SK-N-MC (cell line): Measurements from ENCODE around the gene CDK17.
"Not testable (repeated sequence)": the region's sequence is repeated elsewhere in the genome, so short reads cannot be mapped to it uniquely, and the experiment has no call there.

Experiments used
- DNase-seq: peaks from one replicate; pipeline ENCODE4 v3.0.0-alpha.2; 2011; ENCODE audit warnings: low read depth, low spot score
- H3K27ac ChIP-seq: fragments of 200-600 bp; sonication (generic); 2 replicates; pipeline ENCODE4 v1.5.1; 2016; ENCODE audit warnings: mixed run types
- H3K36me3 ChIP-seq: fragments of 200-600 bp; sonication (generic); 2 replicates; pipeline ENCODE4 v1.6.1; 2017; ENCODE audit warnings: antibody characterized with exemption, low read length, mixed read lengths; ENCODE audit not compliant: insufficient read depth
- H3K4me3 ChIP-seq: fragments of 200-600 bp; sonication (generic); 2 replicates; pipeline ENCODE4 v1.5.1; 2016
- H3K9ac ChIP-seq: fragments of 200-600 bp; sonication (generic); 2 replicates; pipeline ENCODE4 v1.8.0; 2017; ENCODE audit warnings: mixed run types, mixed read lengths; ENCODE audit not compliant: insufficient read length
- H3K9me3 ChIP-seq: fragments of 200-600 bp; sonication (generic); 2 replicates; pipeline ENCODE4 v1.6.1; 2017; ENCODE audit warnings: low read depth, mild to moderate bottlenecking, antibody characterized with exemption, low read length, moderate library complexity, mixed read lengths
- EZH2 ChIP-seq: fragments of 200-600 bp; sonication (generic); IDR thresholded peaks from one replicate; pipeline ENCODE4 v1.6.1; 2017; ENCODE audit warnings: antibody characterized with exemption
- FOXP2 ChIP-seq: optimal IDR thresholded peaks from 2 replicates; pipeline ENCODE3; 2011; ENCODE audit warnings: mild to moderate bottlenecking, moderate library complexity; ENCODE audit not compliant: insufficient read depth; ENCODE audit errors: extremely low read length, control extremely low read depth
- POLR2AphosphoS5 ChIP-seq: IDR thresholded peaks from 2 replicates; pipeline ENCODE4 v1.6.1; 2012; ENCODE audit warnings: mild to moderate bottlenecking, low read depth, low read length, borderline replicate concordance

CDK17 gene

GRCh38 chr12:96360550-96360949 is 39.7 kb downstream of the CDK17 start:
- no peak overlapping the region for H3K27ac ChIP-seq
- no peak for DNase-seq
- no peaks in the 10 kb centered on the region for H3K9me3 ChIP-seq
- TF ChIP-seq EZH2 (no peak), FOXP2 (no peak), POLR2AphosphoS5 (no peak)
- no peaks in the 10 kb centered on the region for H3K36me3 ChIP-seq
- no peak overlapping the region for H3K9ac ChIP-seq
- H3K4me3 ChIP-seq: no peak overlapping the region

GRCh38 chr12:96359328-96359727 is 40.9 kb downstream of the CDK17 start:
- Histone ChIP-seq H3K27ac (no peak overlapping the region), H3K4me3 (no peak overlapping the region), H3K9ac (no peak overlapping the region), H3K9me3 (no peaks in the 10 kb centered on the region), H3K36me3 (no peaks in the 10 kb centered on the region)
- TF ChIP-seq POLR2AphosphoS5 (no peak), EZH2 (no peak), FOXP2 (no peak)
- no peak for DNase-seq

GRCh38 chr12:96356831-96357230 is 43.4 kb downstream of the CDK17 start:
- Histone ChIP-seq H3K27ac (no peak overlapping the region), H3K4me3 (no peak overlapping the region), H3K9me3 (no peaks in the 10 kb centered on the region), H3K9ac (no peak overlapping the region), H3K36me3 (no peaks in the 10 kb centered on the region)
- TF ChIP-seq FOXP2 (no peak), POLR2AphosphoS5 (no peak), EZH2 (no peak)
- no peak for DNase-seq

- no peak overlapping the region for H3K4me3 ChIP-seq
- no peak overlapping the region for H3K9ac ChIP-seq
- no peak overlapping the region for H3K27ac ChIP-seq
- no peak for DNase-seq
- H3K36me3 ChIP-seq: no peaks in the 10 kb centered on the region
- TF ChIP-seq FOXP2 (no peak), EZH2 (no peak), POLR2AphosphoS5 (no peak)
- H3K9me3 ChIP-seq: no peaks in the 10 kb centered on the region
These were observed 45.2 kb downstream of the CDK17 start for GRCh38 chr12:96354844-96355534.

GRCh38 chr12:96354326-96354725 is 45.9 kb downstream of the CDK17 start:
- DNase-seq: no peak
- H3K9me3 ChIP-seq: no peaks in the 10 kb centered on the region
- no peaks in the 10 kb centered on the region for H3K36me3 ChIP-seq
- TF ChIP-seq POLR2AphosphoS5 (no peak), FOXP2 (no peak)
- H3K4me3 ChIP-seq: no peak overlapping the region
- no peak overlapping the region for H3K9ac ChIP-seq
- no peak overlapping the region for H3K27ac ChIP-seq

- Histone ChIP-seq H3K36me3 (no peaks in the 10 kb centered on the region), H3K9me3 (no peaks in the 10 kb centered on the region), H3K27ac (no peak overlapping the region), H3K9ac (no peak overlapping the region), H3K4me3 (no peak overlapping the region)
- no peak for DNase-seq
- TF ChIP-seq EZH2 (no peak), FOXP2 (no peak), POLR2AphosphoS5 (no peak)
These were observed 47.9 kb downstream of the CDK17 start for GRCh38 chr12:96352161-96352835.

- no peak for DNase-seq
- TF ChIP-seq EZH2 (no peak), POLR2AphosphoS5 (no peak), FOXP2 (no peak)
- Histone ChIP-seq H3K9me3 (no peaks in the 10 kb centered on the region), H3K4me3 (no peak overlapping the region), H3K27ac (no peak overlapping the region), H3K36me3 (no peaks in the 10 kb centered on the region), H3K9ac (no peak overlapping the region)
These were observed 49.3 kb downstream of the CDK17 start for GRCh38 chr12:96350982-96351381.

- DNase-seq: no peak
- H3K9me3 ChIP-seq: no peaks in the 10 kb centered on the region; the same call in 1 of the 2 replicates
- H3K36me3 ChIP-seq: no peaks in the 10 kb centered on the region
- H3K27ac ChIP-seq: no peak overlapping the region
- no peak for TF ChIP-seq FOXP2
- no peak for TF ChIP-seq EZH2
- TF ChIP-seq POLR2AphosphoS5: no peak
- H3K4me3 ChIP-seq: no peak overlapping the region
- H3K9ac ChIP-seq: no peak overlapping the region
These were observed 53.0 kb downstream of the CDK17 start for GRCh38 chr12:96347130-96347699.

- H3K27ac ChIP-seq, H3K9ac ChIP-seq, H3K9me3 ChIP-seq, H3K4me3 ChIP-seq, DNase-seq, H3K36me3 ChIP-seq: not testable (repeated sequence)
These were observed 53.5 kb downstream of the CDK17 start for GRCh38 chr12:96346716-96347115.
